HepG2 (cell line): ENCODE measurements around the gene TWIST2. TPM values are rescaled to one million over a fixed set of nuclear protein-coding genes. Genes with fewer than 3 reads are reported as not detected.

Source experiments
- ATAC-seq: fragments of 200-7000 bp; cut with Tn5 transposase; 3 replicates; pipeline ENCODE4 v1.9.1; 2020; ENCODE audit warnings: mild to moderate bottlenecking, moderate library complexity
- BruUV-seq: library from RNA; stranded (reverse); fragments of 400-500 nt; replicated peaks from 2 replicates; lab custom pipeline; 2021; lab: Mats Ljungman, UMichigan
- CTCF ChIA-PET: fragments of 300-600 bp; formaldehyde crosslinking; extraction: SDS; loops from one replicate; lab custom pipeline; 2021; ENCODE audit warnings: low total read pairs, inconsistent platforms, low intra/inter-chr PET ratio; lab: Yijun Ruan, JAX
- POLR2A ChIA-PET: fragments of 350-600 bp; sonication (Branson Sonifier 250); formaldehyde crosslinking; loops from one replicate; lab custom pipeline; 2020; ENCODE audit warnings: antibody characterized with exemption, inconsistent platforms; lab: Yijun Ruan, JAX
- DNase-seq: peaks from one replicate; pipeline ENCODE4 v3.0.0-alpha.2; 2015; ENCODE audit warnings: low spot score
- FAIRE-seq: peaks from 3 replicates; lab custom pipeline; 2011; peaks lifted over from hg19 to GRCh38; lab: Jason Lieb, UNC
- H2AFZ ChIP-seq: one replicate; pipeline ENCODE4 v1.6.1; 2011; ENCODE audit warnings: low read length, inconsistent platforms
- H3K27ac ChIP-seq: fragments of 300-600 bp; 3 replicates; pipeline ENCODE4 v1.8.0; 2011; ENCODE audit warnings: mixed run types, mild to moderate bottlenecking, mixed read lengths, low read length, inconsistent platforms; ENCODE audit not compliant: insufficient read depth; ENCODE audit errors: extremely low read length
- H3K27me3 ChIP-seq, 2 experiments: fragments of 200-600 bp in 1 of 2; 2 replicates in 1 of 2; 3 replicates in 1 of 2; pipeline versions ENCODE4 v1.6.0 to v1.8.0; 2011; ENCODE audit warnings: low read length in 2 of 2, mild to moderate bottlenecking in 2 of 2, moderate library complexity in 2 of 2, inconsistent platforms in 1 of 2; ENCODE audit not compliant: insufficient read depth in 2 of 2, control insufficient read depth in 1 of 2
- H3K36me3 ChIP-seq, 2 experiments: fragments of 200-600 bp in 1 of 2; replicated peaks in 1 of 2; 2 replicates in 1 of 2; 3 replicates in 1 of 2; pipeline versions ENCODE4 v1.5.1 to v1.8.0; 2011; ENCODE audit warnings: low read length in 2 of 2, inconsistent platforms in 1 of 2; ENCODE audit not compliant: insufficient read depth in 2 of 2, control insufficient read depth in 1 of 2
- H3K4me1 ChIP-seq: 2 replicates; pipeline ENCODE4 v1.5.1; 2012; ENCODE audit warnings: low read length, inconsistent platforms; ENCODE audit not compliant: insufficient read depth
- H3K4me2 ChIP-seq: 2 replicates; pipeline ENCODE4 v1.6.0; 2011; ENCODE audit warnings: low read depth, low read length, inconsistent platforms
- H3K4me3 ChIP-seq, 3 experiments: fragments of 200-600 bp in 1 of 3; sonication (generic), shearing (Covaris generic) in 1 of 3; replicated peaks in 1 of 3; 2 replicates each; pipeline ENCODE4 v1.5.1; 2011 to 2016; ENCODE audit warnings: low read length in 3 of 3, inconsistent platforms in 2 of 3, low read depth in 2 of 3, mild to moderate bottlenecking in 2 of 3, control low read depth in 1 of 3, mixed read lengths in 1 of 3; ENCODE audit not compliant: insufficient read depth in 1 of 3
- H3K79me2 ChIP-seq: one replicate; pipeline ENCODE4 v1.6.1; 2011; ENCODE audit warnings: low read length, inconsistent platforms; ENCODE audit not compliant: insufficient read depth
- H3K9ac ChIP-seq: 2 replicates; pipeline ENCODE4 v1.6.0; 2011; ENCODE audit warnings: mild to moderate bottlenecking, low read depth, low read length, inconsistent platforms; ENCODE audit not compliant: insufficient read depth
- H3K9me3 ChIP-seq: 2 replicates; pipeline ENCODE4 v1.5.1; 2012; ENCODE audit warnings: mild to moderate bottlenecking, low read length
- H4K20me1 ChIP-seq: 2 replicates; pipeline ENCODE4 v1.6.0; 2011; ENCODE audit warnings: inconsistent platforms, mild to moderate bottlenecking, low read length, moderate library complexity; ENCODE audit not compliant: insufficient read depth
- GZF1 ChIP-seq: sonication (generic); formaldehyde crosslinking; IDR thresholded peaks from 2 replicates; pipeline ENCODE4 v1.5.1; 2020; ENCODE audit warnings: mild to moderate bottlenecking, missing genetic modification reagents
- HDAC2 ChIP-seq: sonication (generic); formaldehyde crosslinking; IDR thresholded peaks from 2 replicates; pipeline ENCODE4 v1.4.0; 2020; ENCODE audit warnings: missing genetic modification reagents
- HDAC6 ChIP-seq: fragments of 200-600 bp; sonication (generic); IDR thresholded peaks from 2 replicates; pipeline ENCODE4 v1.7.0; 2017; ENCODE audit warnings: mild to moderate bottlenecking, antibody characterized with exemption, low read length, low read depth
- KDM4B ChIP-seq: sonication (generic); formaldehyde crosslinking; IDR thresholded peaks from 2 replicates; pipeline ENCODE4 v1.4.0; 2020; ENCODE audit warnings: missing genetic modification reagents
- MTA3 ChIP-seq: sonication (generic); formaldehyde crosslinking; IDR thresholded peaks from 2 replicates; pipeline ENCODE4 v1.4.0; 2020; ENCODE audit warnings: missing genetic modification reagents
- POLR2AphosphoS2 ChIP-seq: IDR thresholded peaks from 2 replicates; pipeline ENCODE4 v1.6.1; 2011; ENCODE audit warnings: low read depth, low read length, improper control_type of control experiment
- SOX6 ChIP-seq, 2 experiments: fragments of 450-650 bp in 1 of 2; sonication (generic) in 1 of 2; formaldehyde crosslinking in 1 of 2; IDR thresholded peaks; 2 replicates each; pipeline versions ENCODE4 v1.4.0 to v1.6.1; 2017 to 2020; ENCODE audit warnings: antibody characterized with exemption in 1 of 2, mild to moderate bottlenecking in 1 of 2, missing genetic modification reagents in 1 of 2
- THAP7 ChIP-seq: sonication (generic); formaldehyde crosslinking; IDR thresholded peaks from 2 replicates; pipeline ENCODE4 v1.8.1; 2023; ENCODE audit warnings: mild to moderate bottlenecking, missing genetic modification reagents
- ZNF142 ChIP-seq: sonication (generic); formaldehyde crosslinking; IDR thresholded peaks from 2 replicates; pipeline ENCODE4 v1.4.0; 2020; ENCODE audit warnings: missing genetic modification reagents
- WGBS: methylation state at CpG from one replicate; pipeline ENCODE4 v1.1.6; 2017; ENCODE audit warnings: low lambda C conversion rate; 5-methylcytosine and 5-hydroxymethylcytosine counted together
- in situ Hi-C: cut with HindIII; loops from 2 replicates; pipeline ENCODE4 v1.10.0; 2017; ENCODE audit warnings: low pct_unique_long_range_greater_than_20kb; ENCODE audit not compliant: extremely low pct_ligation_motif_present
- intact Hi-C: fragments of 100-400 bp; cut with micrococcal nuclease; formaldehyde crosslinking; loops from one replicate; pipeline ENCODE4 v1.10.0; 2022; ENCODE audit not compliant: unreplicated experiment
- polyA plus RNA-seq, 8 experiments: library from polyadenylated mRNA; depleted of rRNA in 3 of 8; stranded (reverse) in 7 of 8; unstranded in 1 of 8; fragments of >200 nt; fragmentation: Illumina TruSeq in 4 of 8; extraction: Trizol in 4 of 8; gene quantifications; 2 replicates each; pipeline versions ENCODE4 v1.2.1 to v1.2.3, GENCODE V29; 2011 to 2016; ENCODE audit warnings: low read depth in 4 of 8, missing spikeins in 1 of 8, mixed read lengths in 1 of 8; ENCODE audit not compliant: insufficient read depth in 1 of 8
- total RNA-seq, 5 experiments: library from RNA; depleted of rRNA; stranded (reverse); fragments of >200 nt; fragmentation: Illumina TruSeq; extraction: Trizol; gene quantifications; 2 replicates each; pipeline ENCODE4 v1.2.3, GENCODE V29; 2016; ENCODE audit warnings: low read depth in 1 of 5
- TF ChIP-seq, protein P1 (sequence below): sonication (generic); formaldehyde crosslinking; IDR thresholded peaks from 2 replicates; pipeline ENCODE4 v1.8.0; 2022; ENCODE audit warnings: mild to moderate bottlenecking, missing genetic modification reagents, moderate library complexity
- TF ChIP-seq, protein P2 (sequence below): sonication (generic); formaldehyde crosslinking; IDR thresholded peaks from 2 replicates; pipeline ENCODE4 v1.9.0; 2021; ENCODE audit warnings: missing genetic modification reagents, borderline replicate concordance
- TF ChIP-seq, protein P3 (sequence below): sonication (generic); formaldehyde crosslinking; IDR thresholded peaks from 2 replicates; pipeline ENCODE4 v1.4.0; 2020; ENCODE audit warnings: missing genetic modification reagents

TWIST2 gene
- total and polyA plus RNA-seq, 2 of the 13 experiments (the other 11 are each of a cell fraction or from before 2014, with no cell fraction given) = 0.08 to 0.11 TPM

- Histone ChIP-seq H3K79me2 (no peaks in the 10 kb centered on the region), H3K27me3 (peaks cover 16 to 59% of the 10 kb centered on the region in 2 experiments; a peak in 4 of 5 replicates), H3K4me3 (no peak overlapping the region), H2AFZ (no peak overlapping the region), H3K36me3 (no peaks in the 10 kb centered on the region), H3K4me1 (no peaks in the 10 kb centered on the region), H3K27ac (no peak overlapping the region), H3K4me2 (no peak overlapping the region), H3K9me3 (peaks cover 10% of the 10 kb centered on the region), H3K9ac (no peak overlapping the region), H4K20me1 (no peaks in the 10 kb centered on the region; the same call in 1 of the 2 replicates)
- WGBS = 18% methylated on average over 12 of the region's 12 CpGs
- intact Hi-C loops (no loop called here), in situ Hi-C loops (no loop called here)
- no peak for FAIRE-seq
- no peak for ATAC-seq
- no peak for DNase-seq
- POLR2A ChIA-PET = no interaction called here
- CTCF ChIA-PET = no interaction called here
- no TSS peak for BruUV-seq
- TF ChIP-seq KDM4B (CRISPR knock-in tag) (no peak), ZNF142 (CRISPR knock-in tag) (no peak), MTA3 (no peak), THAP7 (CRISPR knock-in tag) (no peak), HDAC6 (no peak), GZF1 (no peak), SOX6 (IDR thresholded peaks at IDR 0.05) (no peak), SOX6 (CRISPR knock-in tag; IDR thresholded peaks at IDR 0.05) (no peak), HDAC2 (no peak), POLR2AphosphoS2 (no peak)
- TF ChIP-seq, protein P1, sequence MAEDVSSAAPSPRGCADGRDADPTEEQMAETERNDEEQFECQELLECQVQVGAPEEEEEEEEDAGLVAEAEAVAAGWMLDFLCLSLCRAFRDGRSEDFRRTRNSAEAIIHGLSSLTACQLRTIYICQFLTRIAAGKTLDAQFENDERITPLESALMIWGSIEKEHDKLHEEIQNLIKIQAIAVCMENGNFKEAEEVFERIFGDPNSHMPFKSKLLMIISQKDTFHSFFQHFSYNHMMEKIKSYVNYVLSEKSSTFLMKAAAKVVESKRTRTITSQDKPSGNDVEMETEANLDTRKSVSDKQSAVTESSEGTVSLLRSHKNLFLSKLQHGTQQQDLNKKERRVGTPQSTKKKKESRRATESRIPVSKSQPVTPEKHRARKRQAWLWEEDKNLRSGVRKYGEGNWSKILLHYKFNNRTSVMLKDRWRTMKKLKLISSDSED (CRISPR knock-in tag) = no peak
- TF ChIP-seq, protein P2, sequence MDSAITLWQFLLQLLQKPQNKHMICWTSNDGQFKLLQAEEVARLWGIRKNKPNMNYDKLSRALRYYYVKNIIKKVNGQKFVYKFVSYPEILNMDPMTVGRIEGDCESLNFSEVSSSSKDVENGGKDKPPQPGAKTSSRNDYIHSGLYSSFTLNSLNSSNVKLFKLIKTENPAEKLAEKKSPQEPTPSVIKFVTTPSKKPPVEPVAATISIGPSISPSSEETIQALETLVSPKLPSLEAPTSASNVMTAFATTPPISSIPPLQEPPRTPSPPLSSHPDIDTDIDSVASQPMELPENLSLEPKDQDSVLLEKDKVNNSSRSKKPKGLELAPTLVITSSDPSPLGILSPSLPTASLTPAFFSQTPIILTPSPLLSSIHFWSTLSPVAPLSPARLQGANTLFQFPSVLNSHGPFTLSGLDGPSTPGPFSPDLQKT = no peak
- TF ChIP-seq, protein P3, sequence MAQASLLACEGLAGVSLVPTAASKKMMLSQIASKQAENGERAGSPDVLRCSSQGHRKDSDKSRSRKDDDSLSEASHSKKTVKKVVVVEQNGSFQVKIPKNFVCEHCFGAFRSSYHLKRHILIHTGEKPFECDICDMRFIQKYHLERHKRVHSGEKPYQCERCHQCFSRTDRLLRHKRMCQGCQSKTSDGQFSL (CRISPR knock-in tag) = no peak
Observed at GRCh38 chr2:238929242-238930081, 81.6 kb downstream of the TWIST2 start.
